Liver (tissue), 9 donors: ENCODE data around the gene CDK11B. TPM values are rescaled to one million over a fixed set of nuclear protein-coding genes. Genes with fewer than 3 reads are reported as not detected.

Experiments used
- DNase-seq: peaks from one replicate; pipeline ENCODE4 v3.0.0-alpha.2; 2017; ENCODE audit warnings: low spot score
- H3K27ac ChIP-seq, 2 donors: one replicate each; pipeline ENCODE4 v1.7.0; 2013; ENCODE audit warnings: inconsistent platforms in 2 of 2, low read length in 2 of 2, control low read depth in 1 of 2, low read depth in 1 of 2, mild to moderate bottlenecking in 1 of 2
- H3K27me3 ChIP-seq, 4 donors: one replicate each; pipeline versions ENCODE4 v1.6.1 to v1.7.0; 2013; ENCODE audit warnings: low read length in 3 of 4, inconsistent platforms in 1 of 4, mild to moderate bottlenecking in 1 of 4, moderate library complexity in 1 of 4; ENCODE audit not compliant: control insufficient read depth in 4 of 4, insufficient read depth in 4 of 4
- H3K36me3 ChIP-seq, 4 donors: one replicate each; pipeline versions ENCODE4 v1.6.1 to v1.7.0; 2013; ENCODE audit warnings: low read length in 3 of 4, mild to moderate bottlenecking in 3 of 4, low read depth in 1 of 4, moderate library complexity in 1 of 4; ENCODE audit not compliant: control insufficient read depth in 4 of 4, insufficient read depth in 3 of 4
- H3K4me1 ChIP-seq, 4 donors: one replicate each; pipeline versions ENCODE4 v1.6.1 to v1.7.0; 2013; ENCODE audit warnings: low read length in 3 of 4, mild to moderate bottlenecking in 3 of 4, moderate library complexity in 1 of 4; ENCODE audit not compliant: control insufficient read depth in 4 of 4, insufficient read depth in 4 of 4
- H3K4me3 ChIP-seq, 3 donors: one replicate each; pipeline versions ENCODE4 v1.6.1 to v1.7.0; 2013; ENCODE audit warnings: low read length in 3 of 3, control low read depth in 1 of 3, low read depth in 1 of 3, mild to moderate bottlenecking in 1 of 3
- H3K9ac ChIP-seq, 2 donors: one replicate each; pipeline ENCODE4 v1.7.0; 2013; ENCODE audit warnings: low read length in 2 of 2, mild to moderate bottlenecking in 2 of 2, moderate library complexity in 2 of 2, control low read depth in 1 of 2, low read depth in 1 of 2
- H3K9me3 ChIP-seq, 4 donors: one replicate each; pipeline versions ENCODE4 v1.6.1 to v1.7.0; 2013; ENCODE audit warnings: low read length in 3 of 4; ENCODE audit not compliant: control insufficient read depth in 4 of 4
- CTCF ChIP-seq: fragments of 150-350 bp; IDR thresholded peaks from 2 replicates; pipeline ENCODE4 v1.5.1; 2017; ENCODE audit warnings: improper control_type of control experiment, low read depth, low read length; ENCODE audit not compliant: missing input control
- EGR1 ChIP-seq, 2 donors: IDR thresholded peaks; 2 replicates each; pipeline ENCODE4 v1.6.1; 2016 to 2018; ENCODE audit warnings: antibody characterized with exemption in 2 of 2, low read depth in 2 of 2
- FOXA1 ChIP-seq: IDR thresholded peaks from 2 replicates; pipeline ENCODE4 v1.6.1; 2016; ENCODE audit warnings: antibody characterized with exemption
- FOXA2 ChIP-seq: IDR thresholded peaks from 2 replicates; pipeline ENCODE4 v1.6.1; 2016; ENCODE audit warnings: antibody characterized with exemption
- GABPA ChIP-seq, 2 donors: IDR thresholded peaks in 1 of 2; conservative IDR thresholded peaks in 1 of 2; 2 replicates each; pipeline ENCODE4 v1.6.1; 2016; ENCODE audit warnings: antibody characterized with exemption in 2 of 2, mild to moderate bottlenecking in 1 of 2, moderate library complexity in 1 of 2
- HNF4A ChIP-seq, 2 donors: conservative IDR thresholded peaks; 2 replicates each; pipeline ENCODE4 v1.6.1; 2016; ENCODE audit warnings: antibody characterized with exemption in 2 of 2, mild to moderate bottlenecking in 2 of 2
- HNF4G ChIP-seq: IDR thresholded peaks from 2 replicates; pipeline ENCODE4 v1.6.1; 2016; ENCODE audit warnings: antibody characterized with exemption
- JUND ChIP-seq, 2 donors: IDR thresholded peaks; 2 replicates each; pipeline ENCODE4 v1.6.1; 2016; ENCODE audit warnings: antibody characterized with exemption in 2 of 2
- NR2F2 ChIP-seq: IDR thresholded peaks from 2 replicates; pipeline ENCODE4 v1.6.1; 2016; ENCODE audit warnings: antibody characterized with exemption
- RAD21 ChIP-seq, 2 donors: IDR thresholded peaks; 2 replicates each; pipeline ENCODE4 v1.6.1; 2016; ENCODE audit warnings: antibody characterized with exemption in 2 of 2, mild to moderate bottlenecking in 2 of 2
- RXRA ChIP-seq, 2 donors: IDR thresholded peaks; 2 replicates each; pipeline ENCODE4 v1.6.1; 2017 to 2018; ENCODE audit warnings: antibody characterized with exemption in 2 of 2, mild to moderate bottlenecking in 1 of 2
- SP1 ChIP-seq: IDR thresholded peaks from 2 replicates; pipeline ENCODE4 v1.6.1; 2018; ENCODE audit warnings: antibody characterized with exemption, mild to moderate bottlenecking
- TAF1 ChIP-seq: conservative IDR thresholded peaks from 2 replicates; pipeline ENCODE4 v1.6.1; 2016; ENCODE audit warnings: antibody characterized with exemption, mild to moderate bottlenecking
- YY1 ChIP-seq: IDR thresholded peaks from 2 replicates; pipeline ENCODE4 v1.6.1; 2016; ENCODE audit warnings: antibody characterized with exemption, mild to moderate bottlenecking
- WGBS: extraction: QIAGEN DNeasy Blood & Tissue Kit; methylation state at CpG from one replicate; pipeline ENCODE4 v1.1.7; 2013; 5-methylcytosine and 5-hydroxymethylcytosine counted together
- polyA plus RNA-seq, 2 donors: library from polyadenylated mRNA; stranded (reverse) in 1 of 2; unstranded in 1 of 2; fragments of 200-250 nt in 1 of 2; fragments of >200 nt in 1 of 2; fragmentation: Nextera tagmentation in 1 of 2; extraction: Ambion mirVana in 1 of 2; gene quantifications; one replicate each; pipeline versions ENCODE4 v1.2.1 to v1.2.3, GENCODE V29; 2013 to 2015
- total RNA-seq, 2 donors: library from RNA; depleted of rRNA; stranded (reverse); fragments of >200 nt; gene quantifications; one replicate each; pipeline ENCODE4 v1.2.3, GENCODE V29; 2014
- TF ChIP-seq, protein P1 (sequence below): IDR thresholded peaks from 2 replicates; pipeline ENCODE4 v1.6.1; 2016; ENCODE audit warnings: antibody characterized with exemption
- TF ChIP-seq, protein P2 (sequence below): IDR thresholded peaks from 2 replicates; pipeline ENCODE4 v1.6.1; 2016; ENCODE audit warnings: antibody characterized with exemption, mild to moderate bottlenecking
- TF ChIP-seq, protein P3 (sequence below): IDR thresholded peaks from 2 replicates; pipeline ENCODE4 v1.6.1; 2016; ENCODE audit warnings: antibody characterized with exemption
- TF ChIP-seq, protein P4 (sequence below): IDR thresholded peaks from 2 replicates; pipeline ENCODE4 v1.6.1; 2016; ENCODE audit warnings: antibody characterized with exemption
- donor health status: healthy.
- donor health status: healthy.
- donor health status: healthy.
- donor health status: healthy.
- donor health status: healthy.

The CDK11B gene
- total and polyA plus RNA-seq, 4 donors: 5.1 to 12.2 (median 7.4) TPM

DNA sequence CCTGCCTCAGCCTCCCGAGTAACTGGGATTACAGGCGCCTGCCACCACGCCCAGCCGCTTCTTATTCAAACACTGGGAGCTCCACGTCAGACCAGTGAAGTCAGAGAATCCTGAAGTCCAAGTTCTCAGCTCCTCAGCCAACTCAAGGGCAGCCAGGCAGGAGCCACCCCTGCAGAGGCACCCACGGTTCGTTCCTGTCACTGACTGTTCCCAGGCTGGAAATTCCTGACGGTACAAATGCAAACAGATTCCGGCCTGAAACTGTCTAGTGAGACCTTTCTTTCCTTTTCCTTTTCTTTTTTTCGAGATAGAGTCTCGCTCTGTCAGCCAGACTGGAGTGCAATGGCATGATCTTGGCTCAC is 22.1 kb upstream of the CDK11B start:
- Histone ChIP-seq H3K4me1 (peaks cover 7 to 19% (median 14%) of the 10 kb centered on the region in 4 donors), H3K4me3 (no peak overlapping the region)
- DNase-seq: no peak

More for the DNA sequence above, 22.1 kb upstream of the CDK11B start:
- 80% methylated on average over 11 of the region's 11 CpGs for WGBS
- H3K27ac ChIP-seq: no peak overlapping the region
- TF ChIP-seq EGR1 (IDR thresholded peaks at IDR 0.05; ENCODE audit: low read depth in 2 of 2): no peak
- TF ChIP-seq NR2F2: no peak
- TF ChIP-seq RXRA (IDR thresholded peaks at IDR 0.05): no peak
- TF ChIP-seq GABPA (IDR thresholded peaks at IDR 0.05 in 1 of 2, conservative IDR thresholded peaks at IDR 0.05 in 1 of 2): no peak
- no peak for TF ChIP-seq RAD21 (IDR thresholded peaks at IDR 0.05)
- TF ChIP-seq TAF1: no peak
- TF ChIP-seq, protein P1, sequence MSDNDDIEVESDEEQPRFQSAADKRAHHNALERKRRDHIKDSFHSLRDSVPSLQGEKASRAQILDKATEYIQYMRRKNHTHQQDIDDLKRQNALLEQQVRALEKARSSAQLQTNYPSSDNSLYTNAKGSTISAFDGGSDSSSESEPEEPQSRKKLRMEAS: no peak
- TF ChIP-seq, protein P2, sequence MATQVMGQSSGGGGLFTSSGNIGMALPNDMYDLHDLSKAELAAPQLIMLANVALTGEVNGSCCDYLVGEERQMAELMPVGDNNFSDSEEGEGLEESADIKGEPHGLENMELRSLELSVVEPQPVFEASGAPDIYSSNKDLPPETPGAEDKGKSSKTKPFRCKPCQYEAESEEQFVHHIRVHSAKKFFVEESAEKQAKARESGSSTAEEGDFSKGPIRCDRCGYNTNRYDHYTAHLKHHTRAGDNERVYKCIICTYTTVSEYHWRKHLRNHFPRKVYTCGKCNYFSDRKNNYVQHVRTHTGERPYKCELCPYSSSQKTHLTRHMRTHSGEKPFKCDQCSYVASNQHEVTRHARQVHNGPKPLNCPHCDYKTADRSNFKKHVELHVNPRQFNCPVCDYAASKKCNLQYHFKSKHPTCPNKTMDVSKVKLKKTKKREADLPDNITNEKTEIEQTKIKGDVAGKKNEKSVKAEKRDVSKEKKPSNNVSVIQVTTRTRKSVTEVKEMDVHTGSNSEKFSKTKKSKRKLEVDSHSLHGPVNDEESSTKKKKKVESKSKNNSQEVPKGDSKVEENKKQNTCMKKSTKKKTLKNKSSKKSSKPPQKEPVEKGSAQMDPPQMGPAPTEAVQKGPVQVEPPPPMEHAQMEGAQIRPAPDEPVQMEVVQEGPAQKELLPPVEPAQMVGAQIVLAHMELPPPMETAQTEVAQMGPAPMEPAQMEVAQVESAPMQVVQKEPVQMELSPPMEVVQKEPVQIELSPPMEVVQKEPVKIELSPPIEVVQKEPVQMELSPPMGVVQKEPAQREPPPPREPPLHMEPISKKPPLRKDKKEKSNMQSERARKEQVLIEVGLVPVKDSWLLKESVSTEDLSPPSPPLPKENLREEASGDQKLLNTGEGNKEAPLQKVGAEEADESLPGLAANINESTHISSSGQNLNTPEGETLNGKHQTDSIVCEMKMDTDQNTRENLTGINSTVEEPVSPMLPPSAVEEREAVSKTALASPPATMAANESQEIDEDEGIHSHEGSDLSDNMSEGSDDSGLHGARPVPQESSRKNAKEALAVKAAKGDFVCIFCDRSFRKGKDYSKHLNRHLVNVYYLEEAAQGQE: no peak
- no peak for TF ChIP-seq YY1
- TF ChIP-seq FOXA2: no peak
- TF ChIP-seq, protein P3, sequence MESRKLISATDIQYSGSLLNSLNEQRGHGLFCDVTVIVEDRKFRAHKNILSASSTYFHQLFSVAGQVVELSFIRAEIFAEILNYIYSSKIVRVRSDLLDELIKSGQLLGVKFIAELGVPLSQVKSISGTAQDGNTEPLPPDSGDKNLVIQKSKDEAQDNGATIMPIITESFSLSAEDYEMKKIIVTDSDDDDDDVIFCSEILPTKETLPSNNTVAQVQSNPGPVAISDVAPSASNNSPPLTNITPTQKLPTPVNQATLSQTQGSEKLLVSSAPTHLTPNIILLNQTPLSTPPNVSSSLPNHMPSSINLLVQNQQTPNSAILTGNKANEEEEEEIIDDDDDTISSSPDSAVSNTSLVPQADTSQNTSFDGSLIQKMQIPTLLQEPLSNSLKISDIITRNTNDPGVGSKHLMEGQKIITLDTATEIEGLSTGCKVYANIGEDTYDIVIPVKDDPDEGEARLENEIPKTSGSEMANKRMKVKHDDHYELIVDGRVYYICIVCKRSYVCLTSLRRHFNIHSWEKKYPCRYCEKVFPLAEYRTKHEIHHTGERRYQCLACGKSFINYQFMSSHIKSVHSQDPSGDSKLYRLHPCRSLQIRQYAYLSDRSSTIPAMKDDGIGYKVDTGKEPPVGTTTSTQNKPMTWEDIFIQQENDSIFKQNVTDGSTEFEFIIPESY: no peak
- TF ChIP-seq FOXA1: no peak
- no peak for TF ChIP-seq HNF4G
- no peak for TF ChIP-seq HNF4A (conservative IDR thresholded peaks at IDR 0.05)
- TF ChIP-seq, protein P4, sequence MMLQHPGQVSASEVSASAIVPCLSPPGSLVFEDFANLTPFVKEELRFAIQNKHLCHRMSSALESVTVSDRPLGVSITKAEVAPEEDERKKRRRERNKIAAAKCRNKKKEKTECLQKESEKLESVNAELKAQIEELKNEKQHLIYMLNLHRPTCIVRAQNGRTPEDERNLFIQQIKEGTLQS: no peak
- no peak for TF ChIP-seq JUND (IDR thresholded peaks at IDR 0.05)
- no peak for TF ChIP-seq SP1
- no peak for TF ChIP-seq CTCF
- H3K9me3 ChIP-seq: no peaks in the 10 kb centered on the region
- no peak overlapping the region for H3K9ac ChIP-seq
- no peaks in the 10 kb centered on the region for H3K27me3 ChIP-seq
- peaks cover 0 to 3% (median 0%) of the 10 kb centered on the region in 4 donors for H3K36me3 ChIP-seq
